Measurements from ENCODE around the gene MAP3K15. TPM values are rescaled to one million over a fixed set of nuclear protein-coding genes. Genes with fewer than 3 reads are reported as not detected.

Gene MAP3K15
- total RNA-seq, 4 donors from 2014 or later = not detected

- no peak for TF ChIP-seq CTCF (IDR thresholded peaks at IDR 0.05; ENCODE audit: low read depth)
These were observed 170.6 kb downstream of the MAP3K15 start for GRCh38 chrX:19344661-19345060.

GRCh38 chrX:19343535-19344408 is 171.5 kb downstream of the MAP3K15 start, which contains the start of gene PDHA1:
Gene PDHA1 (plus strand): TSS chrX:19343927. CDS start chrX:19344038, 111 bp downstream.
- TF ChIP-seq CTCF (IDR thresholded peaks at IDR 0.05; ENCODE audit: low read depth) = no peak

GRCh38 chrX:19343085-19343534 is 172.2 kb downstream of the MAP3K15 start:
- no peak for TF ChIP-seq CTCF (IDR thresholded peaks at IDR 0.05; ENCODE audit: low read depth)

- TF ChIP-seq CTCF (IDR thresholded peaks at IDR 0.05; ENCODE audit: low read depth) = no peak
These were observed 172.9 kb downstream of the MAP3K15 start for GRCh38 chrX:19342331-19342906.

GRCh38 chrX:19334945-19335626 is 180.2 kb downstream of the MAP3K15 start:
- TF ChIP-seq CTCF (IDR thresholded peaks at IDR 0.05; ENCODE audit: low read depth) = no peak

GRCh38 chrX:19332983-19333382 is 182.3 kb downstream of the MAP3K15 start:
- no peak for TF ChIP-seq CTCF (IDR thresholded peaks at IDR 0.05; ENCODE audit: low read depth)

- TF ChIP-seq CTCF (IDR thresholded peaks at IDR 0.05; ENCODE audit: low read depth) = no peak
These were observed 183.5 kb downstream of the MAP3K15 start for GRCh38 chrX:19331831-19332230.
